Measurements from ENCODE around the gene GPR108. TPM values are rescaled to one million over a fixed set of nuclear protein-coding genes. Genes with fewer than 3 reads are reported as not detected.

The GPR108 gene
- total RNA-seq, 1 donor: 34.1 TPM

GRCh38 chr19:6713773-6714692 is 23.3 kb downstream of the GPR108 start:
- no peak for DNase-seq (ENCODE audit: low read depth)
- no peak overlapping the region for H3K4me3 ChIP-seq (ENCODE audit: low read depth, low read length)
- no peak for TF ChIP-seq CTCF (IDR thresholded peaks at IDR 0.05; ENCODE audit: insufficient read depth, low read depth, low read length)

GRCh38 chr19:6712692-6713670 is 24.4 kb downstream of the GPR108 start:
- no peak for TF ChIP-seq CTCF (IDR thresholded peaks at IDR 0.05; ENCODE audit: insufficient read depth, low read depth, low read length)
- DNase-seq (ENCODE audit: low read depth): no peak
- H3K4me3 ChIP-seq (ENCODE audit: low read depth, low read length): no peak overlapping the region

- H3K4me3 ChIP-seq (ENCODE audit: low read depth, low read length): no peak overlapping the region
- DNase-seq (ENCODE audit: low read depth): no peak
- TF ChIP-seq CTCF (IDR thresholded peaks at IDR 0.05; ENCODE audit: insufficient read depth, low read depth, low read length): no peak
Measured at GRCh38 chr19:6712231-6712630, 25.1 kb downstream of the GPR108 start.

GRCh38 chr19:6711605-6712004 is 25.8 kb downstream of the GPR108 start:
- DNase-seq (ENCODE audit: low read depth): no peak
- TF ChIP-seq CTCF (IDR thresholded peaks at IDR 0.05; ENCODE audit: insufficient read depth, low read depth, low read length): no peak
- H3K4me3 ChIP-seq (ENCODE audit: low read depth, low read length): no peak overlapping the region

GRCh38 chr19:6711078-6711361 is 26.4 kb downstream of the GPR108 start:
- no peak for DNase-seq (ENCODE audit: low read depth)
- H3K4me3 ChIP-seq (ENCODE audit: low read depth, low read length): no peak overlapping the region

More at GRCh38 chr19:6711078-6711361, 26.4 kb downstream of the GPR108 start:
- TF ChIP-seq CTCF (IDR thresholded peaks at IDR 0.05; ENCODE audit: insufficient read depth, low read depth, low read length): no peak

All from fibroblast of villous mesenchyme (primary cell).